Testis (tissue), 3 donors: ENCODE results near the gene VWA8. TPM values are rescaled to one million over a fixed set of nuclear protein-coding genes. Genes with fewer than 3 reads are reported as not detected.
"Not testable (repeated sequence)": the region's sequence is repeated elsewhere in the genome, so short reads cannot be mapped to it uniquely, and the experiment has no call there.

Source experiments
- DNase-seq: peaks from one replicate; pipeline ENCODE4 v3.0.0-alpha.2; 2019
- H3K27ac ChIP-seq, 2 donors: fragments of 200-600 bp; sonication (generic); one replicate each; pipeline ENCODE4 v1.5.1; 2019
- H3K27me3 ChIP-seq: fragments of 200-600 bp; sonication (generic); one replicate; pipeline ENCODE4 v1.5.1; 2019
- H3K36me3 ChIP-seq: fragments of 200-600 bp; sonication (generic); one replicate; pipeline ENCODE4 v1.5.1; 2017; ENCODE audit warnings: low read depth; ENCODE audit errors: missing control alignments
- H3K4me1 ChIP-seq: fragments of 200-600 bp; sonication (generic); one replicate; pipeline ENCODE4 v1.5.1; 2019
- H3K4me3 ChIP-seq, 2 donors: fragments of 200-600 bp; sonication (generic); one replicate each; pipeline ENCODE4 v1.5.1; 2017 to 2019
- H3K9me3 ChIP-seq: fragments of 200-600 bp; sonication (generic); one replicate; pipeline ENCODE4 v1.5.1; 2017
- POLR2A ChIP-seq: fragments of 450-650 bp; IDR thresholded peaks from one replicate; pipeline ENCODE4 v1.6.1; 2017; ENCODE audit warnings: antibody characterized with exemption, mild to moderate bottlenecking, moderate library complexity
- WGBS, 2 donors: methylation state at CpG; one replicate each; pipeline ENCODE4 v1.1.5; 2018; 5-methylcytosine and 5-hydroxymethylcytosine counted together
- intact Hi-C: fragments of 100-400 bp; cut with DNase I; formaldehyde crosslinking; loops from one replicate; pipeline ENCODE4 v1.15.1; 2023; ENCODE audit warnings: low total_unique reads
- polyA plus RNA-seq: library from polyadenylated mRNA; stranded (reverse); fragments of 350-450 nt; fragmentation: Illumina TruSeq; extraction: RNeasy Lipid Tissue Mini Kit (QIAGEN cat#74804); gene quantifications from one replicate; pipeline ENCODE4 v1.2.3, GENCODE V29; 2014; ENCODE audit warnings: low read depth, low replicate concordance; ENCODE audit not compliant: insufficient read depth
- total RNA-seq, 2 donors: library from RNA; depleted of rRNA; stranded (reverse); fragments of >200 nt; gene quantifications; one replicate each; pipeline ENCODE4 v1.2.3, GENCODE V29; 2016
- TF ChIP-seq, protein P1 (sequence below), 3 experiments: fragments of 450-650 bp in 2 of 3; fragments of 200-600 bp in 1 of 3; sonication (generic) in 1 of 3; IDR thresholded peaks; one replicate each; pipeline ENCODE4 v1.5.1; 2016 to 2019; ENCODE audit warnings: antibody characterized with exemption in 3 of 3, mild to moderate bottlenecking in 2 of 3, moderate library complexity in 1 of 3

Gene VWA8
- total and polyA plus RNA-seq, 3 donors from 2014 or later = 6.9 to 27.1 (median 15.2) TPM

- H3K36me3 ChIP-seq = no peaks in the 10 kb centered on the region
- TF ChIP-seq, protein P1, sequence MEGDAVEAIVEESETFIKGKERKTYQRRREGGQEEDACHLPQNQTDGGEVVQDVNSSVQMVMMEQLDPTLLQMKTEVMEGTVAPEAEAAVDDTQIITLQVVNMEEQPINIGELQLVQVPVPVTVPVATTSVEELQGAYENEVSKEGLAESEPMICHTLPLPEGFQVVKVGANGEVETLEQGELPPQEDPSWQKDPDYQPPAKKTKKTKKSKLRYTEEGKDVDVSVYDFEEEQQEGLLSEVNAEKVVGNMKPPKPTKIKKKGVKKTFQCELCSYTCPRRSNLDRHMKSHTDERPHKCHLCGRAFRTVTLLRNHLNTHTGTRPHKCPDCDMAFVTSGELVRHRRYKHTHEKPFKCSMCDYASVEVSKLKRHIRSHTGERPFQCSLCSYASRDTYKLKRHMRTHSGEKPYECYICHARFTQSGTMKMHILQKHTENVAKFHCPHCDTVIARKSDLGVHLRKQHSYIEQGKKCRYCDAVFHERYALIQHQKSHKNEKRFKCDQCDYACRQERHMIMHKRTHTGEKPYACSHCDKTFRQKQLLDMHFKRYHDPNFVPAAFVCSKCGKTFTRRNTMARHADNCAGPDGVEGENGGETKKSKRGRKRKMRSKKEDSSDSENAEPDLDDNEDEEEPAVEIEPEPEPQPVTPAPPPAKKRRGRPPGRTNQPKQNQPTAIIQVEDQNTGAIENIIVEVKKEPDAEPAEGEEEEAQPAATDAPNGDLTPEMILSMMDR (IDR thresholded peaks at IDR 0.05) = no peak
- TF ChIP-seq POLR2A = no peak
- no peak for DNase-seq
- H3K4me3 ChIP-seq = no peak overlapping the region
- no peaks in the 10 kb centered on the region for H3K4me1 ChIP-seq
- intact Hi-C loops = no loop called here
- 87 to 94% methylated on average over 4 of the region's 4 CpGs for WGBS, 2 donors
- H3K27ac ChIP-seq = no peak overlapping the region
- no peaks in the 10 kb centered on the region for H3K9me3 ChIP-seq
- no peaks in the 10 kb centered on the region for H3K27me3 ChIP-seq
Measured at GRCh38 chr13:41864658-41865057, 96.3 kb downstream of the VWA8 start.

DNA sequence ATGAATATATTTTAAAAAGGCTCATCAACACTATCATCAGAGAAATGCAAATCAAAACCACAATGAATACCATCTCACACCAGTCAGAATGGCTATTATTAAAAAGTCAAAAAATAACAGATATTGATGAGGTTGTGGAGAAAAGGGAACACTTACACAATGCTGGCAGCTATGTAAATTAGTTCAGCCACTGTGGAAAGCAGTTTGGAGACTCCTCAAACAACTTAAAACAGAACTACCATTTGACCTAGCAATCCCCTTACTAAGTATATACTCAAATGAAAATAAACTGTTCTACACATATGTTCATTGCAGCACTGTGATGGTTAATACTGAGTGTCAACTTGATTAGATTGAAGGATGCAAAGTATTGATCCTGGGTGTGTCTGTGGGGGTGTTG is 98.2 kb downstream of the VWA8 start:
- DNase-seq, H3K4me3 ChIP-seq, H3K4me1 ChIP-seq, H3K27ac ChIP-seq, H3K27me3 ChIP-seq, intact Hi-C loops, H3K36me3 ChIP-seq, H3K9me3 ChIP-seq: not testable (repeated sequence)

- no peaks in the 10 kb centered on the region for H3K36me3 ChIP-seq
- H3K27me3 ChIP-seq = no peaks in the 10 kb centered on the region
- no peaks in the 10 kb centered on the region for H3K4me1 ChIP-seq
- TF ChIP-seq, protein P1 (IDR thresholded peaks at IDR 0.05) = no peak
- no peak for TF ChIP-seq POLR2A
- no peak for DNase-seq
- no peaks in the 10 kb centered on the region for H3K9me3 ChIP-seq
- H3K4me3 ChIP-seq = no peak overlapping the region
- no peak overlapping the region for H3K27ac ChIP-seq
- intact Hi-C loops = no loop called here
- WGBS, 2 donors = 79 to 86% methylated on average over 1 of the region's 1 CpG
Measured at GRCh38 chr13:41859565-41859964, 101.3 kb downstream of the VWA8 start.

- WGBS, 2 donors = 75 to 79% methylated on average over 5 of the region's 5 CpGs
- TF ChIP-seq, protein P1 (IDR thresholded peaks at IDR 0.05) = no peak
- no peak for TF ChIP-seq POLR2A
- no peaks in the 10 kb centered on the region for H3K4me1 ChIP-seq
- no peaks in the 10 kb centered on the region for H3K9me3 ChIP-seq
- intact Hi-C loops = no loop called here
- no peaks in the 10 kb centered on the region for H3K36me3 ChIP-seq
- no peaks in the 10 kb centered on the region for H3K27me3 ChIP-seq
- no peak for DNase-seq
- no peak overlapping the region for H3K4me3 ChIP-seq
- H3K27ac ChIP-seq = no peak overlapping the region
Measured at GRCh38 chr13:41858780-41859179, 102.1 kb downstream of the VWA8 start.

DNA sequence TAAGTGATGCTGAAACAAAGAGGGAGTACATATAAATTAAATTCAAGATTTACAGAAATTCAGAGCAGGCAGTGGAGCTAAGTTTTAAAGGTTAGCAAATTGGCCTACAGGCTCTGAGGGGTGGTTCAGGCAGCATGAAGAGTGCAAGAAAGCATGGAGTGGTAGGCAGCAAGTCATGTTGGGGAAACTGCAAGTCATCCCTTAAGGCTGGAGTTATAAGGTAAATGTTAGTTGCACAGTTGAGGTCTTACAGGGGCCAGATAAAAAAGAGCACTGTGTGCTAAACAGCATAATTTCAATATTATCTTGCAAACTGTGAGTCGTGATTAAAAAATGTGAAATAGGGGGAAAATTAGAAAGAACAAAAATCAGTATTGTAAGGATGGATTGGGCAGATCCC is 106.2 kb downstream of the VWA8 start:
- Histone ChIP-seq H3K4me1 (no peaks in the 10 kb centered on the region), H3K9me3 (no peaks in the 10 kb centered on the region), H3K27ac (no peak overlapping the region), H3K27me3 (no peaks in the 10 kb centered on the region), H3K4me3 (no peak overlapping the region), H3K36me3 (no peaks in the 10 kb centered on the region)
- no peak for DNase-seq
- no peak for TF ChIP-seq POLR2A
- TF ChIP-seq, protein P1 (IDR thresholded peaks at IDR 0.05) = no peak
- intact Hi-C loops = no loop called here
- WGBS, 2 donors = 74 to 76% methylated on average over 1 of the region's 1 CpG
